Activated T-helper 2 cell treated with anti-CD3 and anti-CD28 coated beads, Interferon-gamma antibody, Interleukin-2, Interleukin-4, amounts not matched to agents 10 μg/mL and 5 μg/mL and 100 μg/mL, durations not matched to agents 14 hours and 24 hours and 36 hours (primary cell): ENCODE data around the gene TAF6L. TPM values are rescaled to one million over a fixed set of nuclear protein-coding genes. Genes with fewer than 3 reads are reported as not detected.

ENCODE experiments used
- DNase-seq: peaks from one replicate; pipeline ENCODE4 v3.0.0; 2021; ENCODE audit warnings: low spot score
- H3K27ac Mint-ChIP-seq: one replicate; pipeline ENCODE4 v1.8.0; 2021; ENCODE audit warnings: mixed read lengths
- H3K27me3 Mint-ChIP-seq: one replicate; pipeline ENCODE4 v1.8.0; 2021; ENCODE audit warnings: low read depth, mixed read lengths
- H3K36me3 Mint-ChIP-seq: one replicate; pipeline ENCODE4 v1.8.0; 2021; ENCODE audit warnings: low read depth, mixed read lengths
- H3K4me1 Mint-ChIP-seq: one replicate; pipeline ENCODE4 v1.8.0; 2021; ENCODE audit warnings: low read depth, mixed read lengths
- H3K4me3 Mint-ChIP-seq: one replicate; pipeline ENCODE4 v1.8.0; 2021; ENCODE audit warnings: low read depth, mild to moderate bottlenecking, moderate library complexity, mixed read lengths
- H3K9me3 Mint-ChIP-seq: one replicate; pipeline ENCODE4 v1.8.0; 2021; ENCODE audit warnings: mixed read lengths
- intact Hi-C: fragments of 100-400 bp; cut with micrococcal nuclease; formaldehyde crosslinking; loops from one replicate; pipeline ENCODE4 v1.15.1; 2023
- total RNA-seq: library from RNA; stranded (reverse); gene quantifications from 2 replicates; pipeline ENCODE4 v1.2.3, GENCODE V29; 2022

The TAF6L gene
- total RNA-seq, 1 donor from 2014 or later: 17.6 TPM

GRCh38 chr11:62774407-62774806 is 3.2 kb downstream of the TAF6L start:
- Mint-ChIP-seq H3K27ac (no peak overlapping the region), H3K9me3 (no peaks in the 10 kb centered on the region), H3K27me3 (no peaks in the 10 kb centered on the region), H3K4me1 (peaks cover 20% of the 10 kb centered on the region), H3K4me3 (no peak overlapping the region), H3K36me3 (peaks cover 27% of the 10 kb centered on the region)
- no peak for DNase-seq
- intact Hi-C loops: loop anchor here (5.0 kb wide), 1 partner anchor 182 kb away; the partner anchor contains the start of gene TUT1

GRCh38 chr11:62775646-62776045 is 4.5 kb downstream of the TAF6L start:
- H3K4me1 Mint-ChIP-seq: peaks cover 12% of the 10 kb centered on the region
- no peak overlapping the region for H3K27ac Mint-ChIP-seq
- peaks cover 23% of the 10 kb centered on the region for H3K36me3 Mint-ChIP-seq
- intact Hi-C loops: no loop called here
- H3K4me3 Mint-ChIP-seq: no peak overlapping the region
- H3K27me3 Mint-ChIP-seq: no peaks in the 10 kb centered on the region
- no peaks in the 10 kb centered on the region for H3K9me3 Mint-ChIP-seq
- no peak for DNase-seq

- H3K27me3 Mint-ChIP-seq: no peaks in the 10 kb centered on the region
- no peak for DNase-seq
- intact Hi-C loops: no loop called here
These were observed 6.2 kb downstream of the TAF6L start for GRCh38 chr11:62777389-62777788.

GRCh38 chr11:62778441-62778840 is 7.2 kb downstream of the TAF6L start:
- H3K36me3 Mint-ChIP-seq: peaks cover 29% of the 10 kb centered on the region
- H3K9me3 Mint-ChIP-seq: no peaks in the 10 kb centered on the region
- DNase-seq: no peak
- peaks cover 7% of the 10 kb centered on the region for H3K4me1 Mint-ChIP-seq
- no peak overlapping the region for H3K4me3 Mint-ChIP-seq
- intact Hi-C loops: no loop called here
- H3K27me3 Mint-ChIP-seq: no peaks in the 10 kb centered on the region
- H3K27ac Mint-ChIP-seq: peak overlapping the region; percentile 34

More at GRCh38 chr11:62777389-62777788, 6.2 kb downstream of the TAF6L start:
- peak overlapping the region; percentile 10 for H3K4me3 Mint-ChIP-seq
- peaks cover 7% of the 10 kb centered on the region for H3K4me1 Mint-ChIP-seq
- H3K27ac Mint-ChIP-seq: peak overlapping the region; percentile 81
- H3K36me3 Mint-ChIP-seq: peaks cover 23% of the 10 kb centered on the region
- H3K9me3 Mint-ChIP-seq: no peaks in the 10 kb centered on the region

GRCh38 chr11:62782753-62783152 is 11.6 kb downstream of the TAF6L start:
- no peaks in the 10 kb centered on the region for H3K27me3 Mint-ChIP-seq
- no peak overlapping the region for H3K4me3 Mint-ChIP-seq
- intact Hi-C loops: no loop called here
- H3K9me3 Mint-ChIP-seq: no peaks in the 10 kb centered on the region
- H3K36me3 Mint-ChIP-seq: peaks cover 20% of the 10 kb centered on the region
- H3K27ac Mint-ChIP-seq: no peak overlapping the region
- DNase-seq: no peak
- peaks cover 13% of the 10 kb centered on the region for H3K4me1 Mint-ChIP-seq

GRCh38 chr11:62786318-62787004 is 15.3 kb downstream of the TAF6L start:
- peaks cover 36% of the 10 kb centered on the region for H3K4me1 Mint-ChIP-seq
- H3K27me3 Mint-ChIP-seq: no peaks in the 10 kb centered on the region
- peak overlapping the region; percentile 69 for H3K27ac Mint-ChIP-seq
- H3K4me3 Mint-ChIP-seq: peak overlapping the region; percentile 79
- H3K36me3 Mint-ChIP-seq: peaks cover 46% of the 10 kb centered on the region
- no peaks in the 10 kb centered on the region for H3K9me3 Mint-ChIP-seq
- DNase-seq: peak; percentile 81
- intact Hi-C loops: loop anchor here (1.0 to 2.0 kb wide), 8 partner anchors 15 to 94 kb away; partner anchors contain the start of genes HNRNPUL2, NXF1, SLC3A2 and STX5

- H3K9me3 Mint-ChIP-seq: no peaks in the 10 kb centered on the region
- H3K36me3 Mint-ChIP-seq: peaks cover 51% of the 10 kb centered on the region
- no peaks in the 10 kb centered on the region for H3K27me3 Mint-ChIP-seq
- intact Hi-C loops: loop anchor here (1.0 to 2.0 kb wide), 7 partner anchors 16 to 93 kb away; partner anchors contain the start of genes HNRNPUL2, NXF1, SLC3A2 and STX5
- peak within 1 kb of the TSS; percentile 91 for H3K27ac Mint-ChIP-seq
- peak; percentile 95 for DNase-seq
- peaks cover 39% of the 10 kb centered on the region for H3K4me1 Mint-ChIP-seq
- H3K4me3 Mint-ChIP-seq: peak within 1 kb of the TSS; percentile 90
These were observed 16.0 kb downstream of the TAF6L start, which contains the start of gene TMEM179B for GRCh38 chr11:62787005-62787759. TSS of gene TMEM179B (plus strand) at chr11:62787402. CDS start at chr11:62787432, 30 bp downstream.

GRCh38 chr11:62788991-62789390 is 17.8 kb downstream of the TAF6L start:
- DNase-seq: no peak
- Mint-ChIP-seq H3K4me1 (peaks cover 45% of the 10 kb centered on the region), H3K27ac (peak overlapping the region; percentile 69), H3K36me3 (peaks cover 51% of the 10 kb centered on the region), H3K9me3 (no peaks in the 10 kb centered on the region), H3K27me3 (no peaks in the 10 kb centered on the region), H3K4me3 (peak overlapping the region; percentile 90)
- intact Hi-C loops: no loop called here

- H3K27me3 Mint-ChIP-seq: no peaks in the 10 kb centered on the region
- intact Hi-C loops: no loop called here
- H3K36me3 Mint-ChIP-seq: peaks cover 57% of the 10 kb centered on the region
- H3K4me1 Mint-ChIP-seq: peaks cover 49% of the 10 kb centered on the region
- peak overlapping the region; percentile 69 for H3K27ac Mint-ChIP-seq
- H3K4me3 Mint-ChIP-seq: peak overlapping the region; percentile 90
- H3K9me3 Mint-ChIP-seq: no peaks in the 10 kb centered on the region
- no peak for DNase-seq
These were observed 18.4 kb downstream of the TAF6L start for GRCh38 chr11:62789576-62789975.

GRCh38 chr11:62791501-62792201 is 20.5 kb downstream of the TAF6L start, which contains the start of gene TMEM223:
TSS of gene TMEM223 (minus strand) at chr11:62792006. CDS start at chr11:62791994, 12 bp downstream.
- peak within 1 kb of the TSS; percentile 89 for H3K27ac Mint-ChIP-seq
- DNase-seq: peak; percentile 87
- intact Hi-C loops: loop anchor here (1.0 kb wide), 1 partner anchor 14 kb away; the partner anchor contains the start of gene NXF1
- no peaks in the 10 kb centered on the region for H3K9me3 Mint-ChIP-seq
- H3K36me3 Mint-ChIP-seq: peaks cover 77% of the 10 kb centered on the region
- peaks cover 40% of the 10 kb centered on the region for H3K4me1 Mint-ChIP-seq
- no peaks in the 10 kb centered on the region for H3K27me3 Mint-ChIP-seq
- peak within 1 kb of the TSS; percentile 87 for H3K4me3 Mint-ChIP-seq

GRCh38 chr11:62792202-62792575 is 21.0 kb downstream of the TAF6L start:
- Mint-ChIP-seq H3K27ac (peak overlapping the region; percentile 89), H3K4me3 (peak overlapping the region; percentile 87), H3K9me3 (no peaks in the 10 kb centered on the region), H3K4me1 (peaks cover 40% of the 10 kb centered on the region), H3K36me3 (peaks cover 83% of the 10 kb centered on the region), H3K27me3 (no peaks in the 10 kb centered on the region)
- intact Hi-C loops: loop anchor here (1.0 kb wide), 1 partner anchor 13 kb away; the partner anchor contains the start of gene NXF1
- DNase-seq: no peak

GRCh38 chr11:62794201-62794775 is 23.1 kb downstream of the TAF6L start:
- intact Hi-C loops: no loop called here
- peaks cover 29% of the 10 kb centered on the region for H3K4me1 Mint-ChIP-seq
- no peak for DNase-seq
- H3K4me3 Mint-ChIP-seq: no peak overlapping the region
- no peaks in the 10 kb centered on the region for H3K9me3 Mint-ChIP-seq
- H3K36me3 Mint-ChIP-seq: peaks cover 86% of the 10 kb centered on the region
- H3K27me3 Mint-ChIP-seq: no peaks in the 10 kb centered on the region
- H3K27ac Mint-ChIP-seq: no peak overlapping the region
